OCI-LY1 (cell line): ENCODE measurements around the gene OR10G7.

Source experiments
- CTCF ChIP-seq: fragments of 200-600 bp; sonication (generic), shearing (Covaris generic); IDR thresholded peaks from 2 replicates; pipeline ENCODE4 v1.5.1; 2017; ENCODE audit warnings: mild to moderate bottlenecking, antibody characterized with exemption, low read length, moderate library complexity, mixed read lengths
- EZH2 ChIP-seq: fragments of 200-600 bp; sonication (generic), shearing (Covaris generic); IDR thresholded peaks from 2 replicates; pipeline ENCODE4 v1.8.0; 2017; ENCODE audit warnings: borderline replicate concordance, mixed run types, mild to moderate bottlenecking, antibody characterized with exemption, low read length, moderate library complexity, mixed read lengths

- TF ChIP-seq CTCF = no peak
- no peak for TF ChIP-seq EZH2
These were observed 41.2 kb upstream of the OR10G7 start for GRCh38 chr11:124082371-124082770.
